Mesenchymal stem cell (in vitro differentiated cells and primary cell): Measurements from ENCODE around the gene C17orf107.

Experiments used
- DNase-seq: peaks from one replicate; pipeline ENCODE4 v3.0.0-alpha.2; 2013
- H2AFZ ChIP-seq: one replicate; pipeline ENCODE4 v1.6.1; 2013; ENCODE audit warnings: low read depth, mild to moderate bottlenecking, control low read depth, inconsistent platforms, low read length, moderate library complexity
- H2AK5ac ChIP-seq: 2 replicates; pipeline ENCODE4 v1.6.1; 2013; ENCODE audit warnings: low read length, moderate library complexity, mild to moderate bottlenecking, inconsistent platforms; ENCODE audit not compliant: severe bottlenecking
- H2BK120ac ChIP-seq: one replicate; pipeline ENCODE4 v1.6.1; 2013; ENCODE audit warnings: low read depth, mild to moderate bottlenecking, inconsistent platforms, low read length, moderate library complexity
- H2BK12ac ChIP-seq, 2 experiments: one replicate each; pipeline ENCODE4 v1.6.1; 2013; ENCODE audit warnings: inconsistent platforms in 2 of 2, low read length in 2 of 2, mild to moderate bottlenecking in 2 of 2, moderate library complexity in 2 of 2, control low read depth in 1 of 2
- H2BK15ac ChIP-seq: one replicate; pipeline ENCODE4 v1.6.1; 2013; ENCODE audit warnings: mild to moderate bottlenecking, low read depth, inconsistent platforms; ENCODE audit not compliant: poor library complexity, severe bottlenecking
- H2BK5ac ChIP-seq: 2 replicates; pipeline ENCODE4 v1.6.1; 2013; ENCODE audit warnings: low read depth, mild to moderate bottlenecking, low read length, control low read depth, inconsistent platforms; ENCODE audit not compliant: poor library complexity, severe bottlenecking
- H3K14ac ChIP-seq, 2 experiments: one replicate each; pipeline ENCODE4 v1.6.1; 2013; ENCODE audit warnings: inconsistent platforms in 2 of 2, low read length in 2 of 2, control low read depth in 1 of 2, mild to moderate bottlenecking in 1 of 2, moderate library complexity in 1 of 2
- H3K18ac ChIP-seq, 2 experiments: one replicate each; pipeline ENCODE4 v1.6.1; 2013; ENCODE audit warnings: inconsistent platforms in 2 of 2, low read length in 2 of 2, control low read depth in 1 of 2, low read depth in 1 of 2, mild to moderate bottlenecking in 1 of 2
- H3K23ac ChIP-seq, 2 experiments: one replicate each; pipeline ENCODE4 v1.6.1; 2013; ENCODE audit warnings: inconsistent platforms in 2 of 2, low read length in 2 of 2, mild to moderate bottlenecking in 2 of 2, moderate library complexity in 2 of 2, control low read depth in 1 of 2
- H3K27ac ChIP-seq: 2 replicates; pipeline ENCODE4 v1.5.1; 2013; ENCODE audit warnings: mild to moderate bottlenecking, moderate library complexity, low read length, control low read depth, inconsistent platforms; ENCODE audit not compliant: poor library complexity, severe bottlenecking
- H3K27me3 ChIP-seq, 2 experiments: 2 replicates each; pipeline versions ENCODE4 v1.6.1 to v1.7.0; 2013; ENCODE audit warnings: low read length in 2 of 2, mild to moderate bottlenecking in 2 of 2, moderate library complexity in 2 of 2, control low read depth in 1 of 2, inconsistent platforms in 1 of 2; ENCODE audit not compliant: control insufficient read depth in 1 of 2, insufficient read depth in 1 of 2
- H3K36me3 ChIP-seq, 2 experiments: 2 replicates each; pipeline versions ENCODE4 v1.6.1 to v1.7.0; 2013; ENCODE audit warnings: low read length in 2 of 2, control low read depth in 1 of 2, inconsistent platforms in 1 of 2, low read depth in 1 of 2, mild to moderate bottlenecking in 1 of 2; ENCODE audit not compliant: insufficient read depth in 2 of 2, control insufficient read depth in 1 of 2
- H3K4ac ChIP-seq, 2 experiments: one replicate each; pipeline ENCODE4 v1.6.1; 2013; ENCODE audit warnings: inconsistent platforms in 2 of 2, low read length in 2 of 2, mild to moderate bottlenecking in 2 of 2, moderate library complexity in 2 of 2, control low read depth in 1 of 2, low read depth in 1 of 2
- H3K4me1 ChIP-seq: 2 replicates; pipeline ENCODE4 v1.6.1; 2013; ENCODE audit warnings: low read depth, low read length, control low read depth; ENCODE audit not compliant: control insufficient read depth, insufficient read depth
- H3K4me2 ChIP-seq: 2 replicates; pipeline ENCODE4 v1.6.1; 2013; ENCODE audit warnings: low read length, mild to moderate bottlenecking, inconsistent platforms; ENCODE audit not compliant: poor library complexity, severe bottlenecking
- H3K4me3 ChIP-seq, 2 experiments: 2 replicates each; pipeline versions ENCODE4 v1.5.1 to v1.7.0; 2013; ENCODE audit warnings: low read length in 2 of 2, mild to moderate bottlenecking in 2 of 2, control low read depth in 1 of 2, low read depth in 1 of 2; ENCODE audit not compliant: insufficient read depth in 1 of 2
- H3K79me1 ChIP-seq: replicated peaks from 2 replicates; pipeline ENCODE4 v1.6.1; 2013; ENCODE audit warnings: mild to moderate bottlenecking, control low read depth, low read length, inconsistent platforms; ENCODE audit not compliant: poor library complexity, severe bottlenecking
- H3K9ac ChIP-seq: 2 replicates; pipeline ENCODE4 v1.7.0; 2013; ENCODE audit warnings: mild to moderate bottlenecking, low read length, moderate library complexity
- H3K9me3 ChIP-seq: 2 replicates; pipeline ENCODE4 v1.7.0; 2013; ENCODE audit warnings: mild to moderate bottlenecking, low read length; ENCODE audit not compliant: control insufficient read depth
- H4K8ac ChIP-seq: one replicate; pipeline ENCODE4 v1.6.1; 2013; ENCODE audit warnings: inconsistent platforms, mild to moderate bottlenecking, low read length, moderate library complexity
- H4K91ac ChIP-seq: one replicate; pipeline ENCODE4 v1.6.1; 2013; ENCODE audit warnings: mild to moderate bottlenecking, low read length, inconsistent platforms
- WGBS: methylation state at CpG from one replicate; pipeline ENCODE4 v1.1.7; 2013; ENCODE audit warnings: mixed read lengths; 5-methylcytosine and 5-hydroxymethylcytosine counted together

The C17orf107 gene

DNA sequence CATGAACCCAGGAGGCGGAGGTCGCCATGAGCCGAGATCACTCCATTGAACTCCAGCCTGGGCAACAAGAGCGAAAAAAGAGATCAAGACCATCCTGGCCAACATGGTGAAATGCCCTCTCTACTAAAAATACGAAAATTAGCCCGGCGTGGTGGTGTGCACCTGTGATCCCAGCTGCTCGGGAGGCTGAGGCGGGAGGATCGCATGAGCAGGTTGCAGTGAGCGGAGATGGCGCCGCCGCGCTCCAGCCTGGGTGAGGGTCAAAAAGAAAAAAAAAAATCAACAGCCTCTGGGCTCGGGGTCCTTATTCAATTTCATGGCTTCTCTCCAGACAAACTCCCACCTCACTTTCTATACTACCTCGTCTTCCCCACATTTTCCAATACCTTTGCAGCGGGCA, 29.5 kb downstream of the C17orf107 start:
- H2AK5ac ChIP-seq = no peak overlapping the region
- WGBS = 97% methylated on average over 18 of the region's 18 CpGs
- no peak overlapping the region for H3K27ac ChIP-seq
- H3K4ac ChIP-seq = no peak overlapping the region
- H2BK5ac ChIP-seq = no peak overlapping the region
- H3K4me1 ChIP-seq = peaks cover 4% of the 10 kb centered on the region
- no peak overlapping the region for H3K14ac ChIP-seq
- peaks cover 11 to 18% of the 10 kb centered on the region in 2 experiments for H3K36me3 ChIP-seq
- peaks cover 6% of the 10 kb centered on the region for H3K79me1 ChIP-seq
- H3K23ac ChIP-seq = no peak overlapping the region
- H3K9me3 ChIP-seq = no peaks in the 10 kb centered on the region
- no peak overlapping the region for H2AFZ ChIP-seq
- H4K91ac ChIP-seq = no peak overlapping the region
- H3K4me2 ChIP-seq = no peak overlapping the region
- H3K4me3 ChIP-seq = no peak overlapping the region
- no peak overlapping the region for H2BK15ac ChIP-seq
- DNase-seq = no peak
- H2BK120ac ChIP-seq = no peak overlapping the region
- no peak overlapping the region for H4K8ac ChIP-seq
- no peak overlapping the region for H3K18ac ChIP-seq
- no peaks in the 10 kb centered on the region for H3K27me3 ChIP-seq
- H3K9ac ChIP-seq = no peak overlapping the region
- no peak overlapping the region for H2BK12ac ChIP-seq

DNA sequence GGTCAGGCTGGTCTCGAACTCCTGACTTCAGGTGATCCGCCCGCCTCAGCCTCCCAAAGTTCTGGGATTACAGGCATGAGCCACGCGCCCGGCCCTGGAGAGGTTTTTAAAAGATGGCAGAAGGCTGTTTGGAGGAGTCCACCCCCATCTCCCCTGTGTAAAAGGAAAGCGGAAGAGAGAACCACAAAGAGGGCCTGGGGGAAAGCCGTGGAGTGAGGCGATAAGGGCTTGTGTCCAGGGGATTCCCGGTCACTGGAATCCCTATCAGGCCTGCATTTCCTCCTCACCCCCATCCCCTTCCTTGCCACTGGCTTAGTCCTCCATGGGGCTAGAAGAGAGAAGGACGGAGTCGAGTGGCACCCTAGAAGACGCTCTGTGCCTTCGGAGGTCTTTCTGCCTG, 32.6 kb downstream of the C17orf107 start, which contains the start of gene GP1BA:
Gene GP1BA (plus strand): TSS at position 315 of the 400 bp plus-strand sequence. CDS start 328 bp downstream, outside the sequence.
- Histone ChIP-seq H3K4ac (peak within 1 kb of the TSS in 1 of 2 experiments; percentile 53), H3K4me2 (no peak within 1 kb of the TSS), H3K4me1 (peaks cover 11% of the 10 kb centered on the region), H3K36me3 (peaks cover 28 to 36% of the 10 kb centered on the region in 2 experiments), H3K79me1 (peaks cover 13% of the 10 kb centered on the region), H2BK120ac (no peak within 1 kb of the TSS), H3K14ac (no peak within 1 kb of the TSS), H2AFZ (no peak within 1 kb of the TSS), H3K23ac (no peak within 1 kb of the TSS), H2BK15ac (no peak within 1 kb of the TSS), H2BK5ac (no peak within 1 kb of the TSS), H3K27me3 (no peaks in the 10 kb centered on the region), H3K9ac (no peak within 1 kb of the TSS), H3K27ac (no peak within 1 kb of the TSS), H2AK5ac (no peak within 1 kb of the TSS), H3K4me3 (no peak within 1 kb of the TSS), H3K18ac (no peak within 1 kb of the TSS), H2BK12ac (no peak within 1 kb of the TSS), H4K8ac (no peak within 1 kb of the TSS), H4K91ac (peak within 1 kb of the TSS; percentile 18), H3K9me3 (no peaks in the 10 kb centered on the region)
- no peak for DNase-seq
- 99% methylated on average over 14 of the region's 14 CpGs for WGBS

DNA sequence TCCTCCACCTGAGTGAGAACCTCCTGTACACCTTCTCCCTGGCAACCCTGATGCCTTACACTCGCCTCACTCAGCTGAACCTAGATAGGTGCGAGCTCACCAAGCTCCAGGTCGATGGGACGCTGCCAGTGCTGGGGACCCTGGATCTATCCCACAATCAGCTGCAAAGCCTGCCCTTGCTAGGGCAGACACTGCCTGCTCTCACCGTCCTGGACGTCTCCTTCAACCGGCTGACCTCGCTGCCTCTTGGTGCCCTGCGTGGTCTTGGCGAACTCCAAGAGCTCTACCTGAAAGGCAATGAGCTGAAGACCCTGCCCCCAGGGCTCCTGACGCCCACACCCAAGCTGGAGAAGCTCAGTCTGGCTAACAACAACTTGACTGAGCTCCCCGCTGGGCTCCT, 33.4 kb downstream of the C17orf107 start:
- H3K4me1 ChIP-seq = peaks cover 11% of the 10 kb centered on the region
- H3K79me1 ChIP-seq = peaks cover 19% of the 10 kb centered on the region
- WGBS = 94% methylated on average over 12 of the region's 12 CpGs
- no peak overlapping the region for H2BK120ac ChIP-seq
- no peak overlapping the region for H2BK12ac ChIP-seq
- no peaks in the 10 kb centered on the region for H3K27me3 ChIP-seq
- H4K91ac ChIP-seq = peak overlapping the region; percentile 18
- no peak overlapping the region for H3K9ac ChIP-seq
- H2AK5ac ChIP-seq = no peak overlapping the region
- H2BK15ac ChIP-seq = no peak overlapping the region
- H3K9me3 ChIP-seq = no peaks in the 10 kb centered on the region
- H4K8ac ChIP-seq = no peak overlapping the region
- no peak overlapping the region for H3K23ac ChIP-seq
- no peak overlapping the region for H2BK5ac ChIP-seq
- no peak overlapping the region for H3K4me2 ChIP-seq
- H3K27ac ChIP-seq = no peak overlapping the region
- no peak overlapping the region for H3K14ac ChIP-seq
- no peak overlapping the region for H2AFZ ChIP-seq
- DNase-seq = no peak
- peak overlapping the region in 1 of 2 experiments; percentile 53 for H3K4ac ChIP-seq
- no peak overlapping the region for H3K18ac ChIP-seq
- H3K36me3 ChIP-seq = peaks cover 36 to 44% of the 10 kb centered on the region in 2 experiments
- no peak overlapping the region for H3K4me3 ChIP-seq

DNA sequence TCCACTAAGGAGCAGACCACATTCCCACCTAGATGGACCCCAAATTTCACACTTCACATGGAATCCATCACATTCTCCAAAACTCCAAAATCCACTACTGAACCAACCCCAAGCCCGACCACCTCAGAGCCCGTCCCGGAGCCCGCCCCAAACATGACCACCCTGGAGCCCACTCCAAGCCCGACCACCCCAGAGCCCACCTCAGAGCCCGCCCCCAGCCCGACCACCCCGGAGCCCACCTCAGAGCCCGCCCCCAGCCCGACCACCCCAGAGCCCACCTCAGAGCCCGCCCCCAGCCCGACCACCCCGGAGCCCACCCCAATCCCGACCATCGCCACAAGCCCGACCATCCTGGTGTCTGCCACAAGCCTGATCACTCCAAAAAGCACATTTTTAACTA, 34.3 kb downstream of the C17orf107 start:
- Histone ChIP-seq H2BK15ac (no peak overlapping the region), H2AFZ (no peak overlapping the region), H3K14ac (no peak overlapping the region), H2BK12ac (no peak overlapping the region), H3K4me3 (peak overlapping the region in 1 of 2 experiments; percentile 59), H3K4me2 (no peak overlapping the region), H3K9ac (peak overlapping the region; percentile 71), H3K23ac (no peak overlapping the region), H4K91ac (no peak overlapping the region), H2AK5ac (peak overlapping the region; percentile 45), H3K79me1 (peaks cover 27% of the 10 kb centered on the region), H2BK5ac (no peak overlapping the region), H3K27me3 (no peaks in the 10 kb centered on the region), H3K9me3 (no peaks in the 10 kb centered on the region), H3K36me3 (peaks cover 45 to 51% of the 10 kb centered on the region in 2 experiments), H3K4me1 (peaks cover 20% of the 10 kb centered on the region), H2BK120ac (peak overlapping the region; percentile 8), H3K4ac (no peak overlapping the region), H4K8ac (peak overlapping the region; percentile 94), H3K18ac (no peak overlapping the region), H3K27ac (no peak overlapping the region)
- DNase-seq = no peak
- 95% methylated on average over 15 of the region's 16 CpGs for WGBS
